A549 treated with CORT108297 at 1 μM for 4 hours (cell line): Measurements from ENCODE around the gene ARHGAP6. TPM values are rescaled to one million over a fixed set of nuclear protein-coding genes. Genes with fewer than 3 reads are reported as not detected.

ENCODE experiments used
- total RNA-seq: library from RNA; stranded (reverse); fragments of 200-300 nt; extraction: Qiagen RNA extraction; gene quantifications from 5 replicates; pipeline ENCODE4 v1.2.3, GENCODE V29; 2022

The ARHGAP6 gene, protein sequence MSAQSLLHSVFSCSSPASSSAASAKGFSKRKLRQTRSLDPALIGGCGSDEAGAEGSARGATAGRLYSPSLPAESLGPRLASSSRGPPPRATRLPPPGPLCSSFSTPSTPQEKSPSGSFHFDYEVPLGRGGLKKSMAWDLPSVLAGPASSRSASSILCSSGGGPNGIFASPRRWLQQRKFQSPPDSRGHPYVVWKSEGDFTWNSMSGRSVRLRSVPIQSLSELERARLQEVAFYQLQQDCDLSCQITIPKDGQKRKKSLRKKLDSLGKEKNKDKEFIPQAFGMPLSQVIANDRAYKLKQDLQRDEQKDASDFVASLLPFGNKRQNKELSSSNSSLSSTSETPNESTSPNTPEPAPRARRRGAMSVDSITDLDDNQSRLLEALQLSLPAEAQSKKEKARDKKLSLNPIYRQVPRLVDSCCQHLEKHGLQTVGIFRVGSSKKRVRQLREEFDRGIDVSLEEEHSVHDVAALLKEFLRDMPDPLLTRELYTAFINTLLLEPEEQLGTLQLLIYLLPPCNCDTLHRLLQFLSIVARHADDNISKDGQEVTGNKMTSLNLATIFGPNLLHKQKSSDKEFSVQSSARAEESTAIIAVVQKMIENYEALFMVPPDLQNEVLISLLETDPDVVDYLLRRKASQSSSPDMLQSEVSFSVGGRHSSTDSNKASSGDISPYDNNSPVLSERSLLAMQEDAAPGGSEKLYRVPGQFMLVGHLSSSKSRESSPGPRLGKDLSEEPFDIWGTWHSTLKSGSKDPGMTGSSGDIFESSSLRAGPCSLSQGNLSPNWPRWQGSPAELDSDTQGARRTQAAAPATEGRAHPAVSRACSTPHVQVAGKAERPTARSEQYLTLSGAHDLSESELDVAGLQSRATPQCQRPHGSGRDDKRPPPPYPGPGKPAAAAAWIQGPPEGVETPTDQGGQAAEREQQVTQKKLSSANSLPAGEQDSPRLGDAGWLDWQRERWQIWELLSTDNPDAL (N-terminal part only)
- total RNA-seq, result 0.01 to 0.03 TPM in 2 of 5 replicates, not detected in the others

DNA sequence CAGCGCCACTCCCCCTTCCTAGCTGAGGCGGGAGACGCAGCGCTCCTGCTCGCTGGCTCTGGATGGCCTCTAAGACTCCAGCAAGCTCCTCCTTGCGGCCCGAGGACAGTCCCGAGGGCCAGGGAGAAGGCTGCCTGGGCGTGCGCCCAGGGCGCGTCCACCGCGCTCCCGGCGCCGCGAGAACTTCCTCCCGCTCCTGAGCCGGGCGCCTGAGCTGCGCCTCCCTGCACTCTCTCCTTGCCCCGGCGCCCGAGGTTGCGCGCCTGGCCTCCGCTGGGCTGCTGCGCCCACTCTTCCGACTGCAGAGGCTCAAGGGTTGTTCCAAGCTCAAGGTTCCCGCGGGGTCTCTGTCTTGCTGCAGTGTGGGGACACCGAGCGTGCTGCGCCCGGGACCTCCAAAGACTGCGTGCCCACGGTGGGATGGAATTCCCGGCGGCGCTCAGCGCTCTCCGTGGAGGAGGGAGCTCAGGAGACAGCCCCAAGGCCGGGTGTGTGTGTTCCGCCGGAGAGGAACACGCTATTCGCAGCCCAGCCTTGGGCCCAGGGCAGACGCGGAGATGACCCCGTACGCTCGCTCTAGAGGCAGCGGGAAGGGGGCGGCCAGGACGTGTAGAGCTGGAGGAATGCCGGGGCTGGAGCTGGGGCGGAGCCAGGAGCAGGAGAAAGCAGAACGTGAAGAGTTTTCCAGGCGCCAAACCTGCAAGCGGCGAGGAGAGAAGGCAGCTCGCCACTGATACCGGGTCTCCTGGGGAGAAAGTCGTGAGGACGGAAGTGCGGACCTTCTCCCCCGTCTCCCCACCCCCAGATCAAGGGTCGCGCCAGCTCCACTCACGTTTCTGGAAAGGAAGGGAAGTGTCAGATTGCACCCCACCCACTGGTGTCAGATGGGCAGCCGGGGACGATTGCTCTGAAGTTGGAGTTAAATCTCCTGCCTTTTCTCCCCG lies at the start of gene ARHGAP6:
Gene ARHGAP6, minus strand, starts transcription at position 753 of the 944 bp plus-strand sequence. CDS start 1,092 bp downstream, outside the sequence.

DNA sequence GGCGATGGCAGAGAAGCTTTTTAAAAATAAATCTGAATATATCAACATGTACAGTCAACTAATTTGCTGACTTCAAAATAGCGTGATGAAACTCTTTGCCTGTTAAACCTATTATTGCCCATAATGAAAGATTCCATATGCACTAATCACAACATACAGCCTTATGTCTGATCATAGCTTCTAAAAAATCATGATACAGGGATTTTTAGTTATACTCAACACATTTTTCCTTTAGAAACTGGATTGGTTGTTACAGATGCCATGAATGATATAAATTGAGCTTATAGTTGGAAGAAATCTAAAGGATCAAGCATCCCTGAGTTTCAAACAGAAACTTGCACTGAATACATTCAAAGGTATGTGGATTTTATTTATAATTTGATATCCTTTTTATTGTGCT lies 372.6 kb downstream of the ARHGAP6 start, which contains the start of gene AMELX:
Gene AMELX, plus strand, starts transcription at position 301 of the 400 bp plus-strand sequence. CDS start 1,376 bp downstream, outside the sequence.

DNA sequence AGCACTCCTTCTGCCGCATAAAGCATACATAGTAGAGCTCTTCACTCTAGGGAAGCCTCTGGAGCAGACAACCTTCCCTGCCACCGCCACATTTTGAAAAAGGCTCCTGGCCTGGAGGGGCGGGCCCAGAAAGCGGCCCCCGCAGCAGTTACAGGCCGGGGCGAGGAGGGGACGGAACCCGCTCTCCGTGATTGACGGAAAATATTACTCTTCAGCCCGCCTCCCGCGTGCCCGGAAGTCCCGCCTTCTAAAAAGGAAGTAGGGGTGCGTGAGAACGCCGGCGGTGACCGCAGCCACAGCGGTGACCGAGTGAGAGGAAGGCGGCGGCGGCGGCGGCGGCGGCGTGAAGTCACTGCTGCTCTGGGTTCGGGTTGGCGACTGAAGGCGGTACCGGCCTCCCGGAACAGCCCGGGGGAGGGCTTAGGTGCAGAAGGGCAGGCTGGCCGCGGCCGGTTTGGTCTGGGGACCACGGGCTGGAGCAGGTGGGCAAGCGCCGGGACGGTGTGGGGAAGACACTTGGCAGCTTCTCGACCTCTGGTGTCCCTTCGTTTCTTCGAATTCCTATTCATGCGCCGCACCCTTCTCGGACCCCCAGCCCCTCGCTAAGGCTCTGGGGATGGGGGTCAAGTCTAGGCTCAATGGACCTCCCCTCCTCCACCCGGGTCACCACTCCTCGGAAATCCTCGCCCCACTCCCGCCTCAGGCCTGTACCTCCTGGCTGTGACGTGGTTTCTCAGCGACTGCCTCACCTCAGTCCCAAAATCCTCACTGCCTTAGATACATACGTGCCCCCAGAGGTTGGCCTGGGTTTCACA lies 554.5 kb downstream of the ARHGAP6 start, which contains the start of gene HCCS:
Gene HCCS, plus strand, starts transcription at position 296 of the 815 bp plus-strand sequence. CDS start 729 bp downstream, outside the sequence.

Other genes with a start within 250 kb of the ARHGAP6 start
- gene MSL3, start 92.3 kb upstream of the ARHGAP6 start, total RNA-seq, result 21.3 to 23.1 TPM (median 21.7 TPM) in 5 replicates